Measurements from ENCODE around the gene ST6GALNAC6. TPM values are rescaled to one million over a fixed set of nuclear protein-coding genes. Genes with fewer than 3 reads are reported as not detected.

ST6GALNAC6 gene
- total and polyA plus RNA-seq, 11 donors: 28.4 to 75.9 (median 43.2) TPM

DNA sequence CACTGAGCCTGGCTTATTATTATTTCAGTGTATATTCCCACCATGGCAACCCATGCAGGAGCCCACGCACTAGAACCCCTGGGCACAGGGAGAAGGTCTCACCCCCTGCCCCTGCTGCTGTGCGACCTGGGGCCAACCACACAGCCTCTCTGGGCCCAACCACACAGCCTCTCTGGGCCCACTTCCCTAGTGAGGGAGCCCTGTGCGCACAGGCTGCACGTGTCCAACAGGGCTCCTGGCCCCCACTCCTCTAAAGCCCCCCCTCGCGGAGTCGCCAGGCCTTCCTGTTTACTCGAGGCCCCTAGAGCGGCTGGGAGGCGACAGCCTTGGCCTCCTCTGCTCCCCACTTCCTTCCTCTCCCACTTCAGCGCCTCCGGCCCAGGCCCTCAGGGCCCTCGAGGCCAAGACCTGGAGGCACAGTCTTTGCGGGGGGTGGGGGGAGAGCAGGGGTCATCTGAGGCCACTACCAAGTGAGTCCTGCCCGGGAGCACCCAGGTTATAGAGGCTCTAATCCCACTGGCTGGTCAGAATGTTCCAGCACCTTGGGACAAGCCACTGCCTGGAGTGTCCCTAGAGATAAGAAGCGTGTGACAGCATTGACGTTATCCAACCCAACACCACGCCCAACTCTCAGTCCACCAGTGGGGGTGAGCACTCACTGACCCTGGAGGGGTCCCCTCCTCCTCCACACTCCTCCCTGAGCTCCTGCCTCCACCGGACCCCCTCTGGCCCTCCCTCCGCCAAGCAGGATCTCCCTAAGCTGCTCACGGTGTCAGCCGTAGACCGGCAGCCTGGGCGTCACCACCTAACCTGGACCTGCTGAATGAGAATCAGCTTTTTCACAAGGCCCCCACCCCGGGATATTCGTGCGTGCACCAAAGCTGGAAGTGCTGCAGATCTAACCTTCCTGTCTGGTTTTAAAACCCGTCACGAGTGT, 37.1 kb downstream of the ST6GALNAC6 start:
- intact Hi-C loops (cut with DNase I): loop anchor here in 4 of 10 donors (5.0 kb wide), 2 partner anchors 35 to 75 kb away; partner anchors contain the start of gene CDK9 (in 1 of the 4)
- Histone ChIP-seq H3K4me3 (peak overlapping the region in 3 of 12 donors; percentile 2 to 12 (median 11)), H3K27ac (peak overlapping the region; percentile 80 to 98 (median 94))

GRCh38 chr9:127860779-127861178, 38.6 kb downstream of the ST6GALNAC6 start:
- no peak for TF ChIP-seq POLR2A (IDR thresholded peaks at IDR 0.05)
- TF ChIP-seq, protein P1, sequence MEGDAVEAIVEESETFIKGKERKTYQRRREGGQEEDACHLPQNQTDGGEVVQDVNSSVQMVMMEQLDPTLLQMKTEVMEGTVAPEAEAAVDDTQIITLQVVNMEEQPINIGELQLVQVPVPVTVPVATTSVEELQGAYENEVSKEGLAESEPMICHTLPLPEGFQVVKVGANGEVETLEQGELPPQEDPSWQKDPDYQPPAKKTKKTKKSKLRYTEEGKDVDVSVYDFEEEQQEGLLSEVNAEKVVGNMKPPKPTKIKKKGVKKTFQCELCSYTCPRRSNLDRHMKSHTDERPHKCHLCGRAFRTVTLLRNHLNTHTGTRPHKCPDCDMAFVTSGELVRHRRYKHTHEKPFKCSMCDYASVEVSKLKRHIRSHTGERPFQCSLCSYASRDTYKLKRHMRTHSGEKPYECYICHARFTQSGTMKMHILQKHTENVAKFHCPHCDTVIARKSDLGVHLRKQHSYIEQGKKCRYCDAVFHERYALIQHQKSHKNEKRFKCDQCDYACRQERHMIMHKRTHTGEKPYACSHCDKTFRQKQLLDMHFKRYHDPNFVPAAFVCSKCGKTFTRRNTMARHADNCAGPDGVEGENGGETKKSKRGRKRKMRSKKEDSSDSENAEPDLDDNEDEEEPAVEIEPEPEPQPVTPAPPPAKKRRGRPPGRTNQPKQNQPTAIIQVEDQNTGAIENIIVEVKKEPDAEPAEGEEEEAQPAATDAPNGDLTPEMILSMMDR (IDR thresholded peaks at IDR 0.05): no peak
- Histone ChIP-seq H3K4me3 (no peak overlapping the region), H3K27me3 (no peaks in the 10 kb centered on the region), H3K36me3 (no peaks in the 10 kb centered on the region), H3K9me3 (no peaks in the 10 kb centered on the region), H3K27ac (peak overlapping the region; percentile 34 to 98 (median 94)), H3K4me1 (peaks cover 36 to 83% (median 77%) of the 10 kb centered on the region in 12 donors)
- 88 to 93% (median 92%) methylated on average over 11 of the region's 11 CpGs for WGBS, 4 donors
- DNase-seq: peak in 1 of 5 donors; percentile 22
- ATAC-seq: no peak
- intact Hi-C loops (cut with DNase I): loop anchor here in 4 of 10 donors (5.0 kb wide), 2 partner anchors 33 to 73 kb away; partner anchors contain the start of gene CDK9 (in 1 of the 4)

More for the DNA sequence above, 37.1 kb downstream of the ST6GALNAC6 start:
- Histone ChIP-seq H3K4me1 (peaks cover 34 to 79% (median 64%) of the 10 kb centered on the region in 12 donors), H3K27me3 (no peaks in the 10 kb centered on the region), H3K9me3 (no peaks in the 10 kb centered on the region), H3K36me3 (peaks cover 0 to 8% (median under 1%) of the 10 kb centered on the region in 9 donors)
- peak; percentile 93 to 95 (median 93) for DNase-seq
- no peak for TF ChIP-seq POLR2A (IDR thresholded peaks at IDR 0.05)
- TF ChIP-seq, protein P1 (IDR thresholded peaks at IDR 0.05): no peak
- ATAC-seq: peak; percentile 76 to 86 (median 84)
- WGBS, 4 donors: 7 to 17% (median 12%) methylated on average over 28 to 29 of the region's 29 CpGs

DNA sequence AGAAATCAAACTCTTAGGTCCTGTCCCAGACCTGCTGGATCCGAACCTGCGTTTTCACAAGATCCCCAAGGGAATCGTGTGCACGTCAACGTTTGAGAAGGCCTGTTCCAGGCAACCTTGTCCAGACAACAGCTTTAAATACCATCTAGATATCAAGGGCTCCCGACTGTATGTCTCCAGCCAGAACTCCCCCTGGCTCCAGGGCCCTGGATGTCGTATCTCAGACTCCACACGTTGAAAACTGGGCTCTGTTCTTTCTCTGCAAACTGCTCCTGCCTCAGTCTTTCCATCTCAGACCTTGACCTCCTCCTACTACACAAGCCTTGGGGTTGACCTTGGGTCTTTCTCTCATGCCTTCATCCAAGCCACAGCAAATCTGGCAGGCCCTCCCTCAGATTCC, 39.1 kb downstream of the ST6GALNAC6 start:
- intact Hi-C loops (cut with DNase I): loop anchor here in 4 of 10 donors (5.0 kb wide), 2 partner anchors 33 to 73 kb away; partner anchors contain the start of gene CDK9 (in 1 of the 4)
- DNase-seq: peak in 4 of 5 donors; percentile 73 to 85 (median 74)

More for the DNA sequence above, 39.1 kb downstream of the ST6GALNAC6 start:
- ATAC-seq: peak; percentile 9 to 66 (median 54)
- Histone ChIP-seq H3K9me3 (no peaks in the 10 kb centered on the region), H3K4me3 (no peak overlapping the region), H3K4me1 (peaks cover 36 to 87% (median 81%) of the 10 kb centered on the region in 12 donors), H3K36me3 (no peaks in the 10 kb centered on the region), H3K27me3 (no peaks in the 10 kb centered on the region), H3K27ac (peak overlapping the region; percentile 34 to 98 (median 94))
- TF ChIP-seq, protein P1 (IDR thresholded peaks at IDR 0.05): peak in 1 of 12 donors; percentile 21
- TF ChIP-seq POLR2A (IDR thresholded peaks at IDR 0.05): no peak
- 5 to 22% (median 14%) methylated on average over 8 of the region's 8 CpGs for WGBS, 4 donors

Data from heart left ventricle (tissue), 16 donors.